Loucy (cell line): ENCODE results near the gene TMEM54.
A peak's percentile ranks its signal among the peaks of the same experiment; 100 is the strongest.

Source experiments
- H2AFZ ChIP-seq: fragments of 200-600 bp; sonication (generic); 2 replicates; pipeline ENCODE4 v1.6.0; 2016; ENCODE audit warnings: antibody characterized with exemption, mild to moderate bottlenecking, low read length, moderate library complexity
- H3F3A ChIP-seq: fragments of 200-600 bp; 2 replicates; pipeline ENCODE4 v1.6.0; 2016; ENCODE audit warnings: antibody characterized with exemption, low read depth, mild to moderate bottlenecking
- H3K27me3 ChIP-seq: fragments of 200-600 bp; sonication (generic); 2 replicates; pipeline ENCODE4 v1.6.1; 2014; ENCODE audit warnings: low read length, mild to moderate bottlenecking; ENCODE audit not compliant: insufficient read depth, poor library complexity, severe bottlenecking
- H3K36me3 ChIP-seq: fragments of 200-600 bp; sonication (generic); 2 replicates; pipeline ENCODE4 v1.6.1; 2016; ENCODE audit warnings: low read length; ENCODE audit not compliant: insufficient read depth
- H3K4me1 ChIP-seq: fragments of 200-600 bp; sonication (generic); 2 replicates; pipeline ENCODE4 v1.5.1; 2014; ENCODE audit warnings: low read length, mild to moderate bottlenecking; ENCODE audit not compliant: insufficient read depth, poor library complexity, severe bottlenecking
- H3K4me2 ChIP-seq: fragments of 200-600 bp; sonication (generic); 2 replicates; pipeline ENCODE4 v1.6.0; 2014; ENCODE audit warnings: antibody characterized with exemption, low read length, low read depth, mild to moderate bottlenecking; ENCODE audit not compliant: poor library complexity, severe bottlenecking
- H3K4me3 ChIP-seq: fragments of 200-600 bp; sonication (generic); 2 replicates; pipeline ENCODE4 v1.5.1; 2014; ENCODE audit warnings: low read length, mild to moderate bottlenecking, mixed read lengths; ENCODE audit not compliant: poor library complexity, severe bottlenecking
- H3K79me2 ChIP-seq: fragments of 200-600 bp; sonication (generic); 2 replicates; pipeline ENCODE4 v1.6.1; 2014; ENCODE audit warnings: low read length; ENCODE audit not compliant: insufficient read depth
- H3K9ac ChIP-seq: fragments of 200-600 bp; sonication (generic); 2 replicates; pipeline ENCODE4 v1.6.0; 2014; ENCODE audit warnings: mild to moderate bottlenecking, low read depth, low read length, moderate library complexity; ENCODE audit not compliant: poor library complexity, severe bottlenecking
- H3K9me2 ChIP-seq: fragments of 200-600 bp; sonication (generic); replicated peaks from 2 replicates; pipeline ENCODE4 v1.6.1; 2016; ENCODE audit warnings: low read depth, low read length, mixed read lengths
- H3K9me3 ChIP-seq: fragments of 200-600 bp; sonication (generic); 2 replicates; pipeline ENCODE4 v1.6.1; 2014; ENCODE audit warnings: mild to moderate bottlenecking, antibody characterized with exemption, low read length, low read depth; ENCODE audit not compliant: insufficient read depth
- H4K20me1 ChIP-seq: fragments of 200-600 bp; sonication (generic); 2 replicates; pipeline ENCODE4 v1.6.0; 2014; ENCODE audit warnings: antibody characterized with exemption, low read length, mild to moderate bottlenecking; ENCODE audit not compliant: insufficient read depth, poor library complexity, severe bottlenecking
- EZH2phosphoT487 ChIP-seq: fragments of 200-600 bp; IDR thresholded peaks from 2 replicates; pipeline ENCODE4 v1.6.1; 2018; ENCODE audit warnings: antibody characterized with exemption, mild to moderate bottlenecking, moderate library complexity, borderline replicate concordance
- TF ChIP-seq, protein P1 (sequence below): fragments of 200-600 bp; sonication (generic); conservative IDR thresholded peaks from 2 replicates; pipeline ENCODE4 v1.5.1; 2014; ENCODE audit warnings: mild to moderate bottlenecking, antibody characterized with exemption, low read length

The TMEM54 gene

DNA sequence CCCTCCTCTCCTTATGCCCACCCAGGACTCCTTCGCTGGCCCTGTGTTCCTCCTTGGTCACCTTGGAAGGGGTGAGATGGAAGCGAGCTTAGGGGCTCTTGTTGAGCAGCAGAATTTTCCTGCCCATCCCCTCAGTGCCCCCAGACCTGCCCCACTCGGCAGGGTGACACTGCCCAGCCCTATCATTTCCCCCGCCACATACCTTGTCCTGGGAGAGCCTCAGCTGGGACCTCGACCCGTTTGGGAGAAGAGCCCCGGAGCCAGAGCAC is 29.1 kb downstream of the TMEM54 start:
- H3K4me2 ChIP-seq = no peak overlapping the region
- H3K79me2 ChIP-seq = no peaks in the 10 kb centered on the region
- H3K4me1 ChIP-seq = peaks cover 10% of the 10 kb centered on the region
- H3F3A ChIP-seq = no peaks in the 10 kb centered on the region
- H3K9me3 ChIP-seq = no peaks in the 10 kb centered on the region
- no peaks in the 10 kb centered on the region for H3K9me2 ChIP-seq
- no peak overlapping the region for H3K4me3 ChIP-seq
- H3K27me3 ChIP-seq = no peaks in the 10 kb centered on the region
- H3K36me3 ChIP-seq = no peaks in the 10 kb centered on the region
- TF ChIP-seq EZH2phosphoT487 = no peak
- TF ChIP-seq, protein P1, sequence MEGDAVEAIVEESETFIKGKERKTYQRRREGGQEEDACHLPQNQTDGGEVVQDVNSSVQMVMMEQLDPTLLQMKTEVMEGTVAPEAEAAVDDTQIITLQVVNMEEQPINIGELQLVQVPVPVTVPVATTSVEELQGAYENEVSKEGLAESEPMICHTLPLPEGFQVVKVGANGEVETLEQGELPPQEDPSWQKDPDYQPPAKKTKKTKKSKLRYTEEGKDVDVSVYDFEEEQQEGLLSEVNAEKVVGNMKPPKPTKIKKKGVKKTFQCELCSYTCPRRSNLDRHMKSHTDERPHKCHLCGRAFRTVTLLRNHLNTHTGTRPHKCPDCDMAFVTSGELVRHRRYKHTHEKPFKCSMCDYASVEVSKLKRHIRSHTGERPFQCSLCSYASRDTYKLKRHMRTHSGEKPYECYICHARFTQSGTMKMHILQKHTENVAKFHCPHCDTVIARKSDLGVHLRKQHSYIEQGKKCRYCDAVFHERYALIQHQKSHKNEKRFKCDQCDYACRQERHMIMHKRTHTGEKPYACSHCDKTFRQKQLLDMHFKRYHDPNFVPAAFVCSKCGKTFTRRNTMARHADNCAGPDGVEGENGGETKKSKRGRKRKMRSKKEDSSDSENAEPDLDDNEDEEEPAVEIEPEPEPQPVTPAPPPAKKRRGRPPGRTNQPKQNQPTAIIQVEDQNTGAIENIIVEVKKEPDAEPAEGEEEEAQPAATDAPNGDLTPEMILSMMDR = no peak
- peak overlapping the region; percentile 3 for H3K9ac ChIP-seq
- no peaks in the 10 kb centered on the region for H4K20me1 ChIP-seq
- no peak overlapping the region for H2AFZ ChIP-seq

DNA sequence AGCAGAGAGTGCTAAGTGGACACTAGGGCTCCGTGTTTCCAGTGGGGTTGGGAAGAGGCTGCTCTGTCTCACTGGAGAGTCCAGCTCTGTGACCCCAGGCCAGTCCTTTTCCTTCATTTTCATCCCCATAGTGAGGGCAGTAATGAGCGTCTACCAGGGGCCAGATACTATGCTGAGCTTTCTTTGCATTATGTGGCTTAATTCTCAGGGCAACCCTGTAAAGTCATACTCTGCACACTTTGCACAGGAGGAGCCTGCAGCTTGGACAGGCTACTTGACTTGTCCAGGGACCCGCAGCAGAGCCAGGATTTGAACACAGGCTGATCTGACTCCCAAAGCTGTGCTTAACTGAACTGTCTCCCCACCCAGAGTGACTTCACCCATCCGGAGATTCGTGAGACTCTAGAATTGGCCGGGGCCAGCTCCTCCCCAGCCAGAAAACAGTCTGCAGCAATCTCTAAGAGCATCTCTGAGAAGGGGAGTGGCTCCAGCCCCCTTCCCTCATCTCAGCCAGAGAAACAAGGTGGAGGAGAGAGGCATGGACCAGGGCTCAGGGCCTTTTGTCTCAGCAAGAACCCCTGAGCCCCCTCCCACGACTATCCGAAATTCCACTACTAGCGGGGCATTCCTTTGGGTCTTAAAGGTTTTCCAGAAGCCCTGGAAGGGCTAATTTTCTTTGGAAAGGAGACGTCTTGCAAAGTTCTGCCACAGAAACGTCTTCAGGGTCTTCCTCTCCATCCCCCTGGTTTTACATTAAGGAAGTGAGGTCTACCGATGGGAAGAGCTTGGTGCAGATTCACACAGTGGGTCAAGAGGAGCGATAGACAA is 29.6 kb downstream of the TMEM54 start:
- Histone ChIP-seq H3K79me2 (no peaks in the 10 kb centered on the region), H3K9ac (no peak overlapping the region), H3K27me3 (no peaks in the 10 kb centered on the region), H3K9me3 (no peaks in the 10 kb centered on the region), H3F3A (no peaks in the 10 kb centered on the region), H3K36me3 (no peaks in the 10 kb centered on the region), H3K4me2 (no peak overlapping the region), H3K9me2 (no peaks in the 10 kb centered on the region), H2AFZ (no peak overlapping the region), H3K4me1 (peaks cover 10% of the 10 kb centered on the region), H3K4me3 (no peak overlapping the region), H4K20me1 (no peaks in the 10 kb centered on the region)
- TF ChIP-seq, protein P1 = no peak
- no peak for TF ChIP-seq EZH2phosphoT487

DNA sequence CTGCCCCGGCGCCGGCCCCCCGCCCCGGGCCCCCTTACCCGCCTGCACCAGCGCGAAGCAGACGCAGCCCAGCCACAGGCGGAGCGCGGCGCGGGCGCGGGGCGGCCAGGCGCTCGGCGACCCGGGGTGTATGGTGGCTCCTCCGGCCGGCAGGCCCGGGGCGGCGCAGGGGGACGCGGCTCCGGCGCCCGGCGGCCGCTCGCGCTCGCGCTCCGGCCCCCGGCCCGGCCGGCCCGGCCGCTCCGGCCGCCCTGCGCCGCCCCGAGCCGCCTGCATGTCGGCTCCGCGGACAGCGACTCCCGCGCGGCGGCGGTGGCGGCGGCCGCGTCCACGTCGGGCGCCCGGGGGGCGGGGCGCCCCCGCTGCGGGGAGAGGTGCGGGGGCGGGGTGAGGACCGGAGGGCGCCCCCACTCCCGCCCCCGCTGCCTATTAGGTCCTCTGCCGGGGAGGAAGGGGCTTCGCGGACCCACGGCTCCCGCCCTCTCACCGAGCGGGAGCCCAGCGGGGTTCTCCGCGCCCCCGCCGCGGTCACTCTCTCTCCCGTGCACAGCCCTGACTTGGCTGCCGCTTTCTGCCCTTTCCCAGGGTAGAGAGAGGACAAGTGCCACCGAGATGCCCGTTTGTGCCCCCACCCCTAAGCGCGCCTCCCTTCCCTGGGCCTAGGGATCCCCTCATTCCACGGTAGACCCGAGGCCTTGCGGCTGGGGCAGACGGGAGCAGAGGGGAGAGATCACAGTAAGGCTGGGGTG is 30.4 kb downstream of the TMEM54 start, which contains the start of gene FNDC5:
FNDC5 (minus strand) TSS at position 298 of the 749 bp plus-strand sequence.
- Histone ChIP-seq H4K20me1 (no peaks in the 10 kb centered on the region), H2AFZ (no peak within 1 kb of the TSS), H3K9me3 (no peaks in the 10 kb centered on the region), H3K9ac (no peak within 1 kb of the TSS), H3F3A (no peaks in the 10 kb centered on the region), H3K4me1 (peaks cover 10% of the 10 kb centered on the region), H3K79me2 (no peaks in the 10 kb centered on the region), H3K4me3 (no peak within 1 kb of the TSS), H3K4me2 (no peak within 1 kb of the TSS), H3K27me3 (no peaks in the 10 kb centered on the region), H3K36me3 (no peaks in the 10 kb centered on the region), H3K9me2 (no peaks in the 10 kb centered on the region)
- no peak for TF ChIP-seq EZH2phosphoT487
- TF ChIP-seq, protein P1 = no peak
